Brain microvascular endothelial cell (primary cell): ENCODE data around the gene IRX1.

Experiments used
- DNase-seq: peaks from one replicate; pipeline ENCODE4 v3.0.0-alpha.2; 2020
- H3K27ac ChIP-seq: fragments of 250-450 bp; sonication (Bioruptor Pico); 2 replicates; pipeline ENCODE4 v1.5.1; 2020; ENCODE audit warnings: mild to moderate bottlenecking, moderate library complexity
- H3K27me3 ChIP-seq: fragments of 250-450 bp; sonication (Bioruptor Pico); replicated peaks from 2 replicates; pipeline ENCODE4 v1.5.1; 2020; ENCODE audit warnings: mild to moderate bottlenecking
- H3K36me3 ChIP-seq: fragments of 250-450 bp; sonication (Bioruptor Pico); replicated peaks from 2 replicates; pipeline ENCODE4 v1.5.1; 2020; ENCODE audit warnings: mild to moderate bottlenecking
- H3K4me3 ChIP-seq: 2 replicates; pipeline ENCODE4 v1.5.1; 2011; ENCODE audit warnings: low read depth, mild to moderate bottlenecking, control low read depth, low read length, moderate library complexity
- CTCF ChIP-seq: IDR thresholded peaks from 2 replicates; pipeline ENCODE4 v1.5.1; 2011; ENCODE audit warnings: low read depth, mild to moderate bottlenecking, moderate library complexity, low read length, control low read depth, inconsistent platforms; ENCODE audit errors: missing control alignments
- in situ Hi-C: cut with HindIII; loops from 2 replicates; pipeline ENCODE4 v1.10.0; 2017; ENCODE audit warnings: low sequenced_read_pairs, low pct_ligation_motif_present

IRX1 gene

GRCh38 chr5:3625626-3626025 lies 30.0 kb downstream of the IRX1 start:
- in situ Hi-C loops = no loop called here
- H3K27me3 ChIP-seq = no peaks in the 10 kb centered on the region
- no peak overlapping the region for H3K4me3 ChIP-seq
- no peaks in the 10 kb centered on the region for H3K36me3 ChIP-seq
- DNase-seq = no peak
- no peak overlapping the region for H3K27ac ChIP-seq
- no peak for TF ChIP-seq CTCF

- no peak for TF ChIP-seq CTCF
- H3K36me3 ChIP-seq = no peaks in the 10 kb centered on the region
- in situ Hi-C loops = no loop called here
- no peaks in the 10 kb centered on the region for H3K27me3 ChIP-seq
- no peak overlapping the region for H3K4me3 ChIP-seq
- no peak for DNase-seq
- no peak overlapping the region for H3K27ac ChIP-seq
Observed at GRCh38 chr5:3634061-3634460, 38.4 kb downstream of the IRX1 start.

GRCh38 chr5:3639175-3639574 lies 43.5 kb downstream of the IRX1 start:
- in situ Hi-C loops = no loop called here
- no peak for TF ChIP-seq CTCF

GRCh38 chr5:3642231-3642630 lies 46.6 kb downstream of the IRX1 start:
- Histone ChIP-seq H3K27ac (no peak overlapping the region), H3K4me3 (no peak overlapping the region), H3K27me3 (no peaks in the 10 kb centered on the region), H3K36me3 (no peaks in the 10 kb centered on the region)
- in situ Hi-C loops = no loop called here
- TF ChIP-seq CTCF = no peak
- no peak for DNase-seq

More at GRCh38 chr5:3639175-3639574, 43.5 kb downstream of the IRX1 start:
- DNase-seq = no peak
- H3K36me3 ChIP-seq = no peaks in the 10 kb centered on the region
- no peaks in the 10 kb centered on the region for H3K27me3 ChIP-seq
- H3K27ac ChIP-seq = no peak overlapping the region
- no peak overlapping the region for H3K4me3 ChIP-seq

GRCh38 chr5:3650320-3650719 lies 54.7 kb downstream of the IRX1 start:
- H3K36me3 ChIP-seq = no peaks in the 10 kb centered on the region
- TF ChIP-seq CTCF = no peak

GRCh38 chr5:3650868-3651267 lies 55.2 kb downstream of the IRX1 start:
- Histone ChIP-seq H3K4me3 (no peak overlapping the region), H3K36me3 (no peaks in the 10 kb centered on the region), H3K27me3 (no peaks in the 10 kb centered on the region), H3K27ac (no peak overlapping the region)
- no peak for TF ChIP-seq CTCF
- no peak for DNase-seq
- in situ Hi-C loops = no loop called here

More at GRCh38 chr5:3650320-3650719, 54.7 kb downstream of the IRX1 start:
- no peaks in the 10 kb centered on the region for H3K27me3 ChIP-seq
- in situ Hi-C loops = no loop called here
- H3K27ac ChIP-seq = no peak overlapping the region
- H3K4me3 ChIP-seq = no peak overlapping the region
- DNase-seq = no peak
